ENCODE measurements around the gene UBE2B.
"Not testable (repeated sequence)": the region's sequence is repeated elsewhere in the genome, so short reads cannot be mapped to it uniquely, and the experiment has no call there.

Gene UBE2B

DNA sequence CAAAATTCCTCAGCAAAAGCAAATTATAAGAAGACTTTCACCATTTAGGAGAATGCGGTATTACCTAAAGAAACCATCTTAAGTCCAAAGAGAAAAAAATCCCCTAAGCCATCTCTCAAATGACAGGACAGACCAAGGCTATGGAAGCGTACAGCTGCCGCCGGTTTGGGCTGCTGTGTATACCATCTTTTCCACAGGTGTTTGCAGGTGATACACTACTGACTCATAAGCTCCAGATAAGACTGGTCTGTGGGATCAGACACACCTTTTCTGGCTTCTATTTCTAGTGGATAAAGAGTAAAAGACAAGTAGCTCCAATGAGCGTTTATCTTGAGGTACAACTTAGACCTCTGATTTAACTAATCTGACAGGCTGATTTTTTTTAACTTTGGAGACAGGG is 32.6 kb downstream of the UBE2B start:
- DNase-seq = no peak

DNA sequence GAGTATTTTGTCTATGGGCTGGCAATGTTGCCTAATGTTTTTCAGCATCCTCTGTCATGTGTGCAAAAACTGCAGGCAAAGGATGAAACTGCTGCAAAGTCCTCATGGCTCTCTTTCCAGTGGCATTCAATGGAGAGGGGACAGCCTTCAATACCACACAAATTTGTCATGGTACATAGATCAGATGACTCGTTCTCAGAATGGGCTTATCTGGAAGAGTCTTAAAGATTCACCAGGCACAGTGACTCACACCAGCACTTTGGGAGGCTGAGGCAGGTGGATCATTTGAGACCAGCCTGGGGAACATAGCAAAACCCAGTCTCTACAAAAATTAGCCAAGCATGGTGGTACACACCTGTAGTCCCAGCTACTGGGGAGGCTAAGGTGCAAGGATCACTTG is 35.0 kb downstream of the UBE2B start:
- DNase-seq = no peak

DNA sequence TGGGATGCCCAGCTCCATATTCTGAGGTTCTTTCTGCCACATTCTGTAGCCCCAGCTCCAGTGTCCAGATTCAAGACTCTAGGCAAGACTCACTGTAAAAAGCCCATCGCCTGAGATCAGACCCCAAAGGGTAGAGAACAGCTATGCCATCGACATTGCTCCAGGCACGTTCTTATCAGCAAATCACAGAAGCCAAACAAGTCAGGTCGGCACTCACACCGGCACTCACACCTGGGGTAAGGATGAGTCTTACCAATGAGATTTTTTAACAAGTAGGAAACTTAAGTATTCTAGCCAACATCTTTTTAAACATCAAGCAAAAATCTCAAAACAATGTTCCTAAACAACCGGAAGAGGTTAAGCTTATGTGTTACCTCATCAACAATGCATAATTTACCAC is 38.0 kb downstream of the UBE2B start:
- no peak for DNase-seq

DNA sequence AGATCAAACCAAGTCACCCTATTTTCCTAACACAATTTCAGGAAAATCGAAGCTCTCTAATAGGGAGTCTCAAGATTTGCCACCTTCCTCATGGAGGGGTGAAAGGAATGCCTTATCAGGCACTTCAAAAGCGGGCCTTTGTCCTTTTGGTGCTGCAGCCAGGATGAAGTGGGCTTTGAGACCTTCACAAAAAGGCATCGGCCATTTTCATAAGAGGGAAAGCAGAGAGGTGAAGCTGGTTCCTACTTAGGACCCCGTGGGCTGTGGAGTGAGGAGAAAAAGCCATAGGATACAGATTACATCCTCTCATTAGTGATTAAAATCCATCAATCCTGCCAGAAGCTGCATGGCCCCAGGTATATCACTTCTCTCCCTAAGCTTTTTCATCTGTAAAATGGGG is 39.5 kb downstream of the UBE2B start:
- DNase-seq = no peak

DNA sequence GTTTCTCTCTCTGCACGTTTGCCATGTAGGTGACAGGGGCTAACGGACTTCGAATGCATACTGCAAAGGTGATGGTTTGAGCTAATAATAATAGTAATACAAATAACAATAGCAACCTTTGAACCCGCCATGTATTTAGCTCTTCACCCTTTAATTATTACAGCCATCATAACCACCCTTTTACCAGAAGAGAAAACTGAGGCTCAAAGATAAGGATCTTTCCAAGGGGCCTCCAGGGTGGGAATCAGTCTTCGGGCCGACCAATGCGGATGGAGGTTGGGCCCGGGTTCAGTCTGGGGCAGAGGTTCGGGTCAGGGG is 39.8 kb downstream of the UBE2B start:
- DNase-seq = no peak

DNA sequence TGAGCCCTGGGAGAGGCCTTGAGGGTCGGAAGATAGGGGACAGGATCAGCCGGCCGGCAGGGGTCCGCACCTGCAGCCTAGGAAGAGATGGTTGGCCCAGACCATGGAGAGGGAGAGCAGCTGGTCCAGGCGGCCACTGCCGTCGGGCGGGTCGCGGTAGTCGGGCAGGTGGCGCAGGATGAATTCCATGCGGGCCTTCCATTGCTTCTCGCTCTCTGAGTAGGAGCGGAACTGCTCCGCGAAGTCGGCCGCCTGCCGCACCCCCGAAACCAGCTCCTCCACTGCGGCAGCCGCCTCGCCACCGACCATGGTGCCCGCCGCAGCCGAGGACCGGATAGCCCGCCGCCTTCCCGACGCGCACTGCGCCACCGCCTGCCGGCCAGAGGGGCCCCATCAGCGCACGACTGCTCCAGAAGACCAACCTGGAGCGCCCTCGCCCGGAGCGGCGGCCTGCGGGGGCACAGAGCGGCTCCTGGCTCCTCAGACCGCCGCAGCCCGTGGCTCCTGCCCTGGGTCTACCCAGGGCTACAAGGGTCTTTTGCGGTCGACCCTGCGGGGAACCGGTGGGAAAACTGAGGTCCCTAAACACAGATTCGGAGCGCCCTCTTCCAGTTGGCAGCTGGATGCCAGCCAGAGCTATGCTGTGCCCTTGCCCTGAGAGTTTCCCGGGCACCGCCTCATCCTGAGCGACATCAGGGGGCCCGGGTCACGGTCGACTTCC is 40.3 kb downstream of the UBE2B start, which contains the start of gene CDKN2AIPNL:
Gene CDKN2AIPNL, minus strand, starts transcription at position 336 of the 721 bp plus-strand sequence. Its CDS starts 27 bp downstream, at position 309.
- peak; percentile 82 for DNase-seq

DNA sequence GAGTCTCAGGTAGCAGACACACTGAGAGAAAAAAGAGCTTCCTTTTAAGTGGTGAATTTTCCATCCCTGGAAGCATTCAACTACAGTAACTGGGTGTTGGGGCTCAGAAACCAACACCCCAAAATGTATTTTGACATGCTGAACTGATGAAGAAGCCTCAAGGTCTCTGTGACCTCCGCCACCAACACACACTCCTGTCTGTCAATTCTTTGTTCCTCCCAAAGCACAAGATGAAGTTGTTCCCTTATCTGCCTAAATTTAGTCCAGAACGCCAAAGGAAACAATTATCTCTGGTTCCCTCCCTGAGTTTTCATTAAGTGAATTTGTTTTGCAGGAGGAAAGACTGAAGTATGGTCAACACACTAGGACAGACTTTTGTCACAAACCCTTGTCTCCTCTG is 41.7 kb downstream of the UBE2B start:
- no peak for DNase-seq

DNA sequence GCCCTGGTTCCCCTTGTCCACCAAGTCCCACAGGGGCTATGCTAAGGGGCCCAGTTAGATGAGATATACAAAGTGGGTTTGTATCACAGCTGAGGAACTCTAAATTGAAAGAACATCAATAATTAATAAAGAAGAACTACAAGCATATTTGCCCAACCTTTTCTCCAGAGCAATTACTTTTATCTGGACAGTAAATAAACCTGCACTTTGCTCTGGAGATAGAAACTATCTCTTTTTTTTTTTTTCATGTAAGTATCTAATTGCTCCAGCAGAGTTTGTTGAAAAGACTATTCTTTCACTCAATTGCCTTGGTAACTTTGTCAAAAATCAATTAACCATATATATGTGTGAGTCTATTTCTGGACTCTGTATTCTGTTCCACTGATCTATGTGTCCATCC is 46.3 kb downstream of the UBE2B start:
- no peak for DNase-seq

DNA sequence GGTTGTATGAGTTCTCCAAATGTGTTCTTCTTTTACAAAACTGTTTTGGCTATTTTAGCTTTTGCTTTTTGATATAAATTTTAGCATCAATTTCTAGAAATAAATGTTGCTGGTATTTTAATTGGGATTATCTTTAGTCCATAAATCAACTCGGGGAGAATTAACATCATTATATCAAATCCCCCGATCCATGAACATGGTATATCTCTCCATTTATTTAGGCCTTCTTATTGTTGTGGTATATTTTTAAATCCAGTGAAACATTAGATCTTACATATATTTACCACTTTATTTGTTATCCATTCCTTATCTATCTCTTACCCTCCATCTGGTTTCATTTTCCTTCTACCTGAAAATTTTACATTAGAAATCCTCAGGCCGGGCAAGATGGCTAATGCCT is 47.6 kb downstream of the UBE2B start:
- no peak for DNase-seq

DNA sequence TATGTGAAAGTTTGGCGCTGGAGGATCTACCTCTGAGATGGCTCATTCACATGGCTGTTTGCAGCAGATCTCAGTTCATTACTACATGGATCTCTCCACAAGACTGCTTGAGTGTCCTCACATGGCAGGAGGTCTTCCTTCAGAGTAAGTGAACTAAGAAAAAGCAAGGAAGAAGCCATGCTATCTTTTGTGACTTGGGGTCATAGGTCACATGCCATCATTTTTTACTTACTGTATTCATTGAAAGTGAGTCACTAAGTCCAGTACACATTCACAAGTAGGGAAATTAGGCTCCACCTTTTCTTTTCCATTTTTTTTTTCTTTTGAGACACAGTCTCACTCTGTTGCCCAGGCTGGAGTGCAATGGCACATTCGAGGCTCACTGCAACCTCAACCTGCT is 49.0 kb downstream of the UBE2B start:
- DNase-seq = no peak

DNA sequence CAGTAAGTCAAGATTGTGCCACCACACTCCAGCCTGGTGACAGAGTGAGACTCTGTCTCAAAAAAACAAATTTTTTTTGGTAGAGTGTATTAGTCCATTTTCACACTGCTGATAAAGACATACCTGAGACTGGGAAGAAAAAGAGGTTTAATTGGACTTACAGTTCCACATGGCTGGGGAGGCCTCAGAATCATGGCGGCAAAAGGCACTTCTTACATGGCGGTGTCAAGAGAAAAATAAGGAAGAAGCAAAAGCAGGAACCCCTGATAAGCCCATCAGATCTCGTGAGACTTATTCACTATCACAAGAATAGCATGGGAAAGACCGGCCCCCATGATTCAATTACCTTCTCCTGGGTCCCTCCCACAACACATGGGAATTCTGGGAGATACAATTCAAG is 49.7 kb downstream of the UBE2B start:
- DNase-seq = not testable (repeated sequence)

DNA sequence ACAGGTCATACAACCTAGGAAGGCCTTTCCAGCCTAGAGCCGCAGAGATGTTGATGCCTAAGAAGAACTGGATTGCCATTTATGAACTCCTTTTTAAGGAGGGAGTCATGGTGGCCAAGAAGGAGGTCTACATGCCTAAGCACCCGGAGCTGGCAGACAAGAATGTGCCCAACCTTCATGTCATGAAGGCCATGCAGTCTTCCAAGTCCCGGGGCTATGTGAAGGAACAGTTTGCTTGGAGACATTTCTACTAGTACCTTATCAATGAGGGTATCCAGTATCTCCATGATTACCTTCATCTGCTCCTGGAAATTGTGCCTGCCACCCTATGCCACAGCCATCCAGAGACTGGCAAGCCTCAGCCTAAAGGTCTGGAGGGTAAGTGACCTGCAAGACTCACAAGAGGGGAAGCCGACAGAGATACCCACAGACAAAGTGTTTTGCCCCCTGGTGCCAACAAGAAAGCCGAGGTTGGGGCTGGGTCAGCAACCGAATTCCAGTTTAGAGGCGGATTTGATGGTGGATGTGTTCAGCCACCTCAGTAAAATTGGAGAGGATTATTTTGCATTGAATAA is 51.5 kb downstream of the UBE2B start:
- DNase-seq = no peak

DNA sequence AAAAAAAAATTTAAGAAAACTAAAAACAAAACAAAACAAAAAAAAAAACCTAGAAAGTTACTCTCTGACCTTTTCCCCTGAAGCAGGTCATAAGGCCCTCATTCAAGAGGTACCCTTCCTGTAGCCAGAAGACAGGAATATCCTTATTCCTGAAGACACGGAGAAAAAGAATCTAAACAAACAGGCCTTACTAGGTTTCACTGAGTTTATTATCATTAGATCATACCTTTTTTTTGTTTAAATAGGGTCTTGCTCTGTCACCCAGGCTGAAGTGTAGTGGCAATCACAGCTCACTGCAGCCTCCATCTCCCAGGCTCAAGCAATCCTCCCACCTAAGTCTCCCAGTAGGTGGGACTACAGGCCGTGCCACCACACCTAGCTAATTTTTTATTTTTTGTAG is 52.0 kb downstream of the UBE2B start:
- no peak for DNase-seq

DNA sequence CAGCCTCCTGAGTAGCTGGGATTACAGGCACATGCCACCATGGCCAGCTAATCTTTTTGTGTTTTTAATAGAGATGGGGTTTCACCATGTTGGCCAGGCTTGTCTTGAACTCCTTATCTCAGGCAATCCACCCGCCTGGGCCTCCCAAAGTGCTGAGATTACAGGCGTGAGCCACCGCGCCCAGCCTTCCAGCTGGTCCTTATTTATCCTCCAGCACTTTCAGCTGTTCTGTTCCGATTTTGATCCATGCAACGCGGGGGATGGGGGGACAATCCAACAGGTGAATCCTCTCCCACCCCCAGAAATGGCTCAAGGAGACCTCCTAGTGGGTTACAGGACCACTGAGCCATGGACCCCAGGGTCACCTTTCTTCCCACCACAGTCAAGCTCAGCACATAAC is 55.0 kb downstream of the UBE2B start:
- DNase-seq = no peak

DNA sequence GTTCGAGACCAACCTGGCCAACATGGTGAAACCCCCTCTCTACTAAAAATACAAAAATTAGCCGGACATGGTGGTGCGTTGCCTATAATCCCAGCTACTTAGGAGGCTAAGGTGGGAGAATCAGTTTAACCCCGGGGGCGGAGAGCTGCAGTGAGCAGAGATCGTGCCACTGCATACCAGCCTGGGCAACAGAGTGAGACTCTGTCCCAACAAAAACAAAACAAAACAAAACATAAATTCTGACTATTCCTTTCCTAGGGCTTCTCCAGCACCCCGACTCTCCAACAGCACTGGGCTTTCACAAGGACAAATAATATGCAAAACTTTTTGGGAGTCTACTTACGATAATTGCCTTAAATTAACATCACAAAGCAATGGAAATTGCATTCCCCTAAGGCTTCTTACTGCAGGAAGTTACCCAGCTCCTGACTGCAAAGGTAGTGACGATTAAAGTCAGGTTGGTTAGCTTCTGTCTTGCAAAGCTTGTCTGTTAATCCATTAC is 56.2 kb downstream of the UBE2B start:
- DNase-seq = no peak

DNA sequence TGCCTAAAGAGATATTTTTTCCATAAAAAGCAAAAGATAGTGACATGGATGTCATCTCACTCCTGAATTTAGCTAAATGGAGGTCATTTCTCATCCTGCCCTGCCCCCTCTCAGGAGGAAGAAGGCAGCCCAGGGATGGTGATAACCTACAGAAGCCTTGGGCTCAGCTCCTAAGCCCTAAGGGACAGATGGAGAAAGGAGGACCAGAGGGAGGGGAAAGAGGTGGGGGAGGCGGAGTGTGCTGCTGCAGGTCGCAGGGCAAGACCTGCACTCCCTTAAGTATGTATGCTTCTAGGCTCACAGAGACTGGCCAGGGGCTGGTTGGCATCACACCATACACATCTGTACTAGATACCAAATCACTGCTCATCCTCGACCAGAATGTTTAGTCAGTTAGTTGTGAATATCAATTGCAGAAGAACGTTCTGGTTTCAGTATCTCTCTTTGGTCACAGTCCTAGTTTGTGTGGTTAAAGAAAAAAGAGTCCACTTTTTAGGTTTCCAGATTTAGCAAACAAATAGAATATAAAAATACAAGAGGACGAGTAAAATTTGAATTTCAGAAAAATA is 58.7 kb downstream of the UBE2B start:
- DNase-seq = no peak

DNA sequence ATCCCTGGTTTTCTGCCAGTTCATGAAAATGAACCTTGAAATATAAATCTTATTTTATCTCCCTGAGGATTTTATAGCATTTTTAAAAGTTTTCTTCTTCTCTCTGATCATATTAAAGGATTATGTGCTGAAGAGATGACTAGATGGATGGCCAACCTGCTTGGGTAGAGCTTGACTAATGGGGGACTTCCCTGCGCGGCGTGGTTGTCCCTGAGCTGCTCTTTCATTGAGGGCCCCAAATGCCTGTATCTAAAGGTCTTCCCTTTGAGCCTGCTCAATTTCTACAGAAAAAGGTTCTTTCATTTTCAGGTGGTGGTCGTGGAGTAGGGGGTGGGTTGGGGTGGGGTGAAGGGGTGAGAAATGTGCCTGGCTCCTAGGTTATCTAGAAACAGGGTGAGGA is 60.8 kb downstream of the UBE2B start:
- no peak for DNase-seq

DNA sequence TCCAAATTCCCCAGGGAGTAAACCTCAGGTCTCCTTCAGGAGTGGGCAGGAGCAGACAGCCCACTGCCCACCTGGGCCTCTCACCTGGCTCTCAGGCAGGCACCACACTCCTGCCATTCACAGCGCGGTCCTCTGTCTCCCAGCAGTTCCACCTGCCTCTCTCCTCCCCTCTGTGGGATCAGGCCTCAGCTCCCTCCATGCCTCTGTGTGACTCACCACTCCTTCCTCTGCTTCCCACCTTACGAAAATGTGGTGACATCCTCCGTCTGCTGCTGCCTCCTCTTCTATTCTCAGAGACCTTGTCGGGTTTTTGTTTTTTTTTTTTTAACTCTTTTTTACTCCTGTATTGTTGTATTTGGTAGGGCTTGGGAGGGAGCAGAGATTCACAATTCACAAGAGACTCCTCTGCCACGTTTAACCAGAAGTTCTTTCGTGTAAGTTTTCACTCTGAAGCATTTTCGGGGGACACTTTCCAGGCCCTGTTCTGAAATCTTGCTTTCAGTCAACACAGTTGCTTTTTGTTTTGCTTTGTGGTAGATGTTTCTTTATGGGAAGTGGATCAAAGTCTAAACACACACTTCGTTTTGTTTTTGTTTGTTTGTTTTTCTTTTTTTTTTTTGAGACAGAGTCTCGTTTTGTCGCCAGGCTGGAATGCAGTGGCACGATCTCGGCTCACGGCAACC is 61.4 kb downstream of the UBE2B start:
- no peak for DNase-seq

DNA sequence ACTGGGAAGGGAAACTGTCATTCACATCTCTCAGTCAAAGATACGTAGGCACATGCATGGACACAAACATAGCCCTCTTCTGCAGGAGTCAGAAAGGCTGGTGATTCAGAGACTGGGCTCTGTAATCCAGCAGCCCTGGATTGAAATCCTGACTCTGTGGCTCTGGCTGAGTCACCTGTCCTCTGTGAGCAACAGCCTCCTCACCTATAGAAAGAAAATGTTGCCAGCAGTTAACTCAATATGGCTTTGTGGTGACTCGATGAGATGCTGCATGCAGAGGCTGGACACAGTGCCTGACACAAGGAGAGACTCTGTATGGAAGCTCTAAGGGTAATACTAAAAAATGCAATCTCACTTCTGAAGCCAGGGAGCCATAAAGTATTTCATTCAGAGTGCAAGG is 64.2 kb downstream of the UBE2B start:
- no peak for DNase-seq

DNA sequence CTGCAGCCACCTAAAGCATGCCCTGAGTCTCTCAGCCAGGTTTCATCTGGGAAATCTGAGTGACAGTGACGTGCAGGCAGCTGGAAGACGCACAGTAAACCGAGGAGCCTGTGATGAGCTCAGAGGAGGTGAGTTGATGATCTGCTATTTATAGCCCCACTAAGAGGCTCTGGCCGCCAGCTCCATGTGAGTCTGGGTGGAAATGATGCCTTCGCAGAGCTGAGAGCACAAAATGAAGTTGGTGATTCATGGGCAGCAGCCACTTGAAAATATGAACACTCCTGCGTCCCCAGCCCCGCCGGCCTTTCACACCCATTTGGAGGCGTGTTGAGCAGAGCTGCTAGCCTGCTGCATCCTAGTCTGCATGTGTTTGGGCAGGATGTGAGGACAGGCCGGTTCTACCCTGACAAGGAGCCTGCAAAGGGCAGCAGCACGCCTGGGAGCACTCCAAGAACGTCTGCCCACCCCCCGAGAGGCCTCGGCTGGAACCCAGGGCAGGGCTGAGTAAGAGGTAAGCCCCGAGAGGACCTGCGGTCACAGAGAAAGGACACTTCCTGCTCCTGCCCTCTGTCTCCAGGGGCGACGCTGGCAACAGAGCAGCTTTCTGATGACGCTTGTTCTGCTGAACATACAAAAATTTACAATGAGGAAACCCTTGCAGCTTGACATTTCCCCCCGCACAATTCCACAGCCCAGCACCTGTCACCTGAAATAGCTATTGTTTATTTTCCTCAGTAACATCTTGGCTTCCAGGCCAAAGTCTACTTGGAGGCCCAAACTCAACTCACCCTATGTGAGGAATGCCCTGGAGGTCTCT is 65.4 kb downstream of the UBE2B start:
- no peak for DNase-seq

DNA sequence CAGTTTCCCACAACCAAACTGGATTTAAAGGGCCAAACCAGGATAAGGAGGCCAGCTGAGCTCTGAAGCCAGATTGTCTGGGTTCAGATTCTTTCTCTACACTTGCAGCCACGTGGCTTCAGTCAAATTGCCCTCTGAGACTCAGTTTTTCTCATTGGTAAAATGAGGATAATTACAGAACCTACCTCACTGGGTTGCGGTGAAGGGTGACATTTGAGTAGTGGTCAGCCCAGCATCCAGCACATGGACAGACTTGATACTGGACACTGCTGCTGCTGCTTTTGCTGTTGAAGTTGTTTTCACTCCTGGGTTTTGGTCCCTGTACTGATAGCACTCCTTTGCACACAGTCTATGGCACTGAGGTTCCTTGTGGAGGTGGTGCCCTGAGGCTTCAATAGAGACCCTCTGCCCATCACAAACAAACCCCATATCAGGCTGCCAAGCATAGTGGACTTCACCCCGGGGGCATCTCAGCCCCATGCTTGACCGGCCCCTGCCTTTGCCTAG is 66.0 kb downstream of the UBE2B start:
- no peak for DNase-seq

DNA sequence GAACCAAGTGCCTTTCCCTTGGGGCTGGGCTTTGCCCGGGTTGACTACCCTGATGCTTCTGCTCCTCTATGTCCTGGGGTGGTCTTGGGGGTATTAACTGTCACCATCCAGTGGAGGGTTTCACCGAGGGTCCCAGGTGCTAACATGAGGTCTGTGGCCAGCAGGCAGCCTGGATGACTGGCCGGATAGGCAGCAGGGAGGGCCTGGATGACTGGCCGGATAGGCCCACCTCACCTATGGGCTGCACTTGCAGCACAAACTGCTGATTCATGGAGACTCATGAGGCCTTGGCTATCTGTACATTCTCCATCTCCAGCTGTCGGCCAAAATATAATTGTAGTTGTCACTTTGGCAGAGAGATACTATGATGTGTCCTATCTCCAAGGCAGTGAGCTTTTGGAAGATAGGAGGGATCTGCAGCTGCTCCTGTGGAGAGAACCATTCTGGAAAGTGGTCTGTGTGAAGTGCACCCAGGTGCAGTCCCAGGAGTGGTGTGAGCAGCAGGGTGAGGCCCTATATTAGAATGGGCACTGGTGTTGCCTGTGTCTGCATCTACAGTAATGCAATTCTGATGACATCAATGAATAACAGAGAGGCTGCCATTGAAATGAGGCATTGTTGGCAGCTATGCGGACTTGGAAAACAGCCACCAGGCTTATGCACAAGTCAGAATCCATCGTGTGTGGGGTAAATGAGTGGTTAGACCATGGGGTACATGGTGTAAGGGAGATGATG is 66.6 kb downstream of the UBE2B start:
- DNase-seq = no peak

All from COR-L47 (cell line).